Measurements from ENCODE around the gene ASB9. TPM values are rescaled to one million over a fixed set of nuclear protein-coding genes. Genes with fewer than 3 reads are reported as not detected.

Gene ASB9
- total and polyA plus RNA-seq, 2 of the 8 experiments (the other 6 are each of a cell fraction or from before 2014, with no cell fraction given) = 0.54 to 1.2 TPM

- H2AFZ ChIP-seq (ENCODE audit: low read length) = no peak overlapping the region
- no peaks in the 10 kb centered on the region for H3K23me2 ChIP-seq (ENCODE audit: low read depth, low read length)
- H3K9me3 ChIP-seq (ENCODE audit: insufficient read depth in 2 of 2, low read depth in 1 of 2, low read length in 1 of 2) = no peaks in the 10 kb centered on the region
- ChIA-PET CTCF (ENCODE audit: partially characterized antibody) (interaction anchor here (0.7 to 1.3 kb wide), 4 partner anchors 9 to 705 kb away, joined by 3 to 4 read pairs (median 3); partner anchors contain the start of gene GLRA2), POLR2A (ENCODE audit: partially characterized antibody) (no interaction called here)
- H2BK12ac ChIP-seq (ENCODE audit: low read depth, low read length) = no peak overlapping the region
- no peak for FAIRE-seq
- no peak overlapping the region for H4K5ac ChIP-seq (ENCODE audit: insufficient read length, low read depth, low read length)
- H3K23ac ChIP-seq (ENCODE audit: insufficient read length) = no peak overlapping the region
- H3K9ac ChIP-seq (replicated peaks in 1 of 4; ENCODE audit: extremely low read depth in 1 of 4, low read depth in 3 of 4, low read length in 3 of 4) = no peak overlapping the region
- WGBS, 2 experiments (ENCODE audit: extremely low coverage in 1 of 2, insufficient coverage in 1 of 2, insufficient read length in 1 of 2, insufficient replicate concordance in 2 of 2, low coverage in 1 of 2, low lambda C conversion rate in 2 of 2, missing lambda C conversion rate in 1 of 2) = 84% methylated on average over 3 of the region's 3 CpGs; no CpG with 5 or more reads in 1 of the 2 experiments
- H3K79me2 ChIP-seq (ENCODE audit: control insufficient read depth in 1 of 2, insufficient read depth in 2 of 2, low read length in 2 of 2) = no peaks in the 10 kb centered on the region
- TF ChIP-seq CHD1 (IDR thresholded peaks at IDR 0.05; ENCODE audit: low read depth, low read length) = no peak
- TF ChIP-seq MAFK (IDR thresholded peaks at IDR 0.05; ENCODE audit: low read depth, low read length) = no peak
- H4K8ac ChIP-seq (ENCODE audit: extremely low read depth, insufficient read depth, low read length) = no peak overlapping the region
- H3K4me3 ChIP-seq (ENCODE audit: extremely low read depth in 1 of 4, insufficient read depth in 2 of 4, low read depth in 3 of 4, low read length in 4 of 4) = no peak overlapping the region
- H2BK20ac ChIP-seq (ENCODE audit: low read length) = no peak overlapping the region
- H2AK5ac ChIP-seq (ENCODE audit: low read depth, low read length) = no peak overlapping the region
- no peaks in the 10 kb centered on the region for H4K20me1 ChIP-seq (replicated peaks in 1 of 2; ENCODE audit: control insufficient read depth in 1 of 2, insufficient read depth in 2 of 2, low read length in 2 of 2)
- no peak for DNase-seq (ENCODE audit: low read depth in 1 of 2, low spot score in 2 of 2)
- H3K4me2 ChIP-seq (ENCODE audit: insufficient read depth in 1 of 2, low read depth in 2 of 2, low read length in 2 of 2) = no peak overlapping the region
- no peaks in the 10 kb centered on the region for H3K4me1 ChIP-seq (replicated peaks in 1 of 4; ENCODE audit: control insufficient read depth in 3 of 4, insufficient read depth in 4 of 4, low read length in 3 of 4)
- H2BK5ac ChIP-seq (ENCODE audit: low read depth, low read length) = no peak overlapping the region
- no peaks in the 10 kb centered on the region for H3K79me1 ChIP-seq (ENCODE audit: low read depth, low read length)
- H3K36me3 ChIP-seq (ENCODE audit: control insufficient read depth in 2 of 4, insufficient read depth in 4 of 4, low read length in 3 of 4) = no peaks in the 10 kb centered on the region
- H3K18ac ChIP-seq (ENCODE audit: extremely low read depth, low read length) = no peak overlapping the region
- H3K56ac ChIP-seq (replicated peaks; ENCODE audit: insufficient read length, low read depth, low read length) = no peak overlapping the region
- no peak overlapping the region for H4K91ac ChIP-seq (replicated peaks; ENCODE audit: insufficient read length, low read length)
- H2BK15ac ChIP-seq (ENCODE audit: low read length) = no peak overlapping the region
- H3K27ac ChIP-seq (ENCODE audit: low read depth, low read length) = no peak overlapping the region
- no peaks in the 10 kb centered on the region for H3K27me3 ChIP-seq (replicated peaks in 1 of 4; ENCODE audit: control insufficient read depth in 3 of 4, extremely low read depth in 1 of 4, insufficient read depth in 3 of 4, low read length in 3 of 4)
- no peak overlapping the region for H2BK120ac ChIP-seq (replicated peaks; ENCODE audit: low read depth, low read length)
- no peak overlapping the region for H3K14ac ChIP-seq (ENCODE audit: insufficient read length)
- H3K4ac ChIP-seq (replicated peaks; ENCODE audit: insufficient read length, low read depth, low read length) = no peak overlapping the region
Measured at GRCh38 chrX:15233416-15234015, 36.4 kb downstream of the ASB9 start.
